Kidney (tissue), 14 donors: ENCODE data around the gene RNASE2. TPM values are rescaled to one million over a fixed set of nuclear protein-coding genes. Genes with fewer than 3 reads are reported as not detected.
A peak's percentile ranks its signal among the peaks of the same experiment; 100 is the strongest.

Experiments
- DNase-seq, 5 donors: peaks; one replicate each; pipeline ENCODE4 v3.0.0-alpha.2; 2013 to 2020
- FAIRE-seq: peaks from 2 replicates; lab custom pipeline; 2012; peaks lifted over from hg19 to GRCh38; lab: Jason Lieb, UNC
- H3K27ac ChIP-seq, 2 donors: one replicate each; pipeline ENCODE4 v1.7.0; 2013; ENCODE audit warnings: low read depth in 2 of 2, low read length in 2 of 2, inconsistent platforms in 1 of 2
- H3K27me3 ChIP-seq: one replicate; pipeline ENCODE4 v1.7.1; 2013; ENCODE audit warnings: low read length, inconsistent platforms; ENCODE audit not compliant: control insufficient read depth, insufficient read depth
- H3K36me3 ChIP-seq, 3 donors: one replicate each; pipeline versions ENCODE4 v1.7.0 to v1.7.1; 2013; ENCODE audit warnings: low read length in 3 of 3, control low read depth in 1 of 3, inconsistent platforms in 1 of 3; ENCODE audit not compliant: insufficient read depth in 3 of 3, control insufficient read depth in 2 of 3
- H3K4me1 ChIP-seq, 3 donors: one replicate each; pipeline versions ENCODE4 v1.7.0 to v1.7.1; 2013; ENCODE audit warnings: low read length in 3 of 3, inconsistent platforms in 1 of 3, low read depth in 1 of 3; ENCODE audit not compliant: control insufficient read depth in 2 of 3, insufficient read depth in 2 of 3
- H3K4me3 ChIP-seq, 3 donors: one replicate each; pipeline versions ENCODE4 v1.7.0 to v1.8.1; 2013; ENCODE audit warnings: low read length in 3 of 3, control low read depth in 1 of 3, inconsistent platforms in 1 of 3
- H3K9ac ChIP-seq, 3 donors: one replicate each; pipeline versions ENCODE4 v1.7.0 to v1.7.1; 2013; ENCODE audit warnings: low read length in 3 of 3, control low read depth in 1 of 3, inconsistent platforms in 1 of 3
- H3K9me3 ChIP-seq, 3 donors: one replicate each; pipeline versions ENCODE4 v1.7.0 to v1.7.1; 2013; ENCODE audit warnings: low read length in 3 of 3, control low read depth in 1 of 3, inconsistent platforms in 1 of 3; ENCODE audit not compliant: control insufficient read depth in 2 of 3, insufficient read depth in 1 of 3
- CTCF ChIP-seq: IDR thresholded peaks from 3 replicates; pipeline ENCODE4 v1.5.1; 2012; ENCODE audit warnings: mild to moderate bottlenecking, moderate library complexity, borderline replicate concordance; ENCODE audit not compliant: insufficient read depth; ENCODE audit errors: extremely low read depth
- intact Hi-C: fragments of 100-400 bp; cut with DNase I; formaldehyde crosslinking; loops from one replicate; pipeline ENCODE4 v1.11.1; 2022
- polyA plus RNA-seq: library from polyadenylated mRNA; stranded (reverse); fragments of 350-450 nt; fragmentation: Illumina TruSeq; extraction: RNeasy Lipid Tissue Mini Kit (QIAGEN cat#74804); gene quantifications from one replicate; pipeline ENCODE4 v1.2.3, GENCODE V29; 2014; ENCODE audit warnings: low read depth, low replicate concordance; ENCODE audit not compliant: insufficient read depth
- total RNA-seq: library from RNA; stranded (reverse); fragmentation: NEBNext Ultra II Directional; extraction: Animal tissue kit (Norgen Biotek cat#: 25700); gene quantifications from one replicate; pipeline ENCODE4 v1.2.1, GENCODE V29; 2021
- donor health status: control.
- donor health status: control.
- donor health status: control.
- donor health status: control.
- donor health status: control.
- donor health status: DM: yes; HTN: yes; CAD: no.
- donor health status: Normal renal cell carcinoma (clear cell type).

The RNASE2 gene
- total and polyA plus RNA-seq, 2 donors from 2014 or later, result 2.4 to 4.3 TPM

GRCh38 chr14:20970983-20971704 lies 15.9 kb downstream of the RNASE2 start:
- peak; percentile 96 for TF ChIP-seq CTCF
- H3K36me3 ChIP-seq, result no peaks in the 10 kb centered on the region
- DNase-seq (peak; percentile 89 to 94 (median 94)), FAIRE-seq (no peak)
- intact Hi-C loops, result no loop called here
- H3K9ac ChIP-seq, result peak overlapping the region in 2 of 3 donors; percentile 63 to 79
- H3K4me1 ChIP-seq, result no peaks in the 10 kb centered on the region
- H3K27ac ChIP-seq, result peak overlapping the region in 1 of 2 donors; percentile 23
- no peaks in the 10 kb centered on the region for H3K27me3 ChIP-seq
- H3K9me3 ChIP-seq, result no peaks in the 10 kb centered on the region
- H3K4me3 ChIP-seq, result peak overlapping the region; percentile 69 to 86 (median 73)

- H3K36me3 ChIP-seq, result no peaks in the 10 kb centered on the region
- DNase-seq, result no peak
- TF ChIP-seq CTCF, result no peak
- H3K27me3 ChIP-seq, result no peaks in the 10 kb centered on the region
- H3K9me3 ChIP-seq, result no peaks in the 10 kb centered on the region
- peak overlapping the region in 1 of 3 donors; percentile 41 for H3K9ac ChIP-seq
- H3K4me1 ChIP-seq, result no peaks in the 10 kb centered on the region
- FAIRE-seq, result no peak
- intact Hi-C loops, result no loop called here
- peak overlapping the region in 1 of 2 donors; percentile 23 for H3K27ac ChIP-seq
- peak overlapping the region in 2 of 3 donors; percentile 69 to 86 for H3K4me3 ChIP-seq
Measured at GRCh38 chr14:20971705-20972021, 16.4 kb downstream of the RNASE2 start.

- H3K27ac ChIP-seq, result no peak overlapping the region
Measured at GRCh38 chr14:20973501-20973900, 18.2 kb downstream of the RNASE2 start.

More at GRCh38 chr14:20973501-20973900, 18.2 kb downstream of the RNASE2 start:
- Histone ChIP-seq H3K36me3 (no peaks in the 10 kb centered on the region), H3K4me3 (no peak overlapping the region), H3K9me3 (no peaks in the 10 kb centered on the region), H3K27me3 (no peaks in the 10 kb centered on the region), H3K4me1 (no peaks in the 10 kb centered on the region), H3K9ac (no peak overlapping the region)
- FAIRE-seq (no peak), DNase-seq (no peak)
- TF ChIP-seq CTCF, result no peak
- intact Hi-C loops, result no loop called here
